ENCODE results near the gene ARHGAP11A.

ARHGAP11A gene

DNA sequence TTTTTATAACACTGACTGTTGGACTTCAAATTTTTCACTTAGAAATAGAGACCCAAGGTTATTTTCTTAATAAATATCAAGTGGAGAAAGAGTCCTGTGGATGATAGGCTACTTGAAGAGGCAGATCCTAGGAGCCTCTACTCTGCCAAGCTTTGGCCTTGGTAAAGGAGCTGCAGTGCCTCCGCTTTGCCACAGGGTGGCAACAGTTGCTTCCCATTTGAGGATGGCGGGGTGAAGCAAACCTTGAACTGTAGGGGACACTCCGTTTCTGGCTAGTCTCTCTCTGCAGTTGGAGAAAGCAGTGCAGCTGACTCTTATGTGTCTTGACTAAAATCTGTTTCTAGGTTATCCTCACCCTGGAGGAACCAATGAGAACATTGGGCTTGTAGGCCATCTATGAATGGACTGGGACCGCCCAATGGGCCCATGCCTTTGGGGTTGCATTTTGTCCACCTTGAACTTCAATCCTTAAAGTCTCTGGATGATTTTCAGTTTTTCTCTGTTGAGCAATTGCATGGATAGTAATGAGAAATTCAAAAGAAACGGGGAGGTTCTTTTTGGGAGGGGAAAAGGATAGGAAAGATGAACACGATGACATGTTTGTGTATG is 36.0 kb downstream of the ARHGAP11A start:
- Histone ChIP-seq H3K9ac (no peak overlapping the region), H3K9me3 (ENCODE audit: control insufficient read depth, low read length) (no peaks in the 10 kb centered on the region), H3K36me3 (ENCODE audit: control insufficient read depth, insufficient read depth, low read length) (no peaks in the 10 kb centered on the region), H3K4me1 (peaks cover 4% of the 10 kb centered on the region), H3K79me2 (no peaks in the 10 kb centered on the region), H3K4me3 (ENCODE audit: low read depth, low read length) (no peak overlapping the region), H3K4me2 (ENCODE audit: low read length) (no peak overlapping the region), H3K27ac (no peak overlapping the region), H3K27me3 (ENCODE audit: control insufficient read depth, insufficient read depth, low read length) (no peaks in the 10 kb centered on the region), H2AFZ (peak overlapping the region; percentile 5)
- TF ChIP-seq, protein P1, sequence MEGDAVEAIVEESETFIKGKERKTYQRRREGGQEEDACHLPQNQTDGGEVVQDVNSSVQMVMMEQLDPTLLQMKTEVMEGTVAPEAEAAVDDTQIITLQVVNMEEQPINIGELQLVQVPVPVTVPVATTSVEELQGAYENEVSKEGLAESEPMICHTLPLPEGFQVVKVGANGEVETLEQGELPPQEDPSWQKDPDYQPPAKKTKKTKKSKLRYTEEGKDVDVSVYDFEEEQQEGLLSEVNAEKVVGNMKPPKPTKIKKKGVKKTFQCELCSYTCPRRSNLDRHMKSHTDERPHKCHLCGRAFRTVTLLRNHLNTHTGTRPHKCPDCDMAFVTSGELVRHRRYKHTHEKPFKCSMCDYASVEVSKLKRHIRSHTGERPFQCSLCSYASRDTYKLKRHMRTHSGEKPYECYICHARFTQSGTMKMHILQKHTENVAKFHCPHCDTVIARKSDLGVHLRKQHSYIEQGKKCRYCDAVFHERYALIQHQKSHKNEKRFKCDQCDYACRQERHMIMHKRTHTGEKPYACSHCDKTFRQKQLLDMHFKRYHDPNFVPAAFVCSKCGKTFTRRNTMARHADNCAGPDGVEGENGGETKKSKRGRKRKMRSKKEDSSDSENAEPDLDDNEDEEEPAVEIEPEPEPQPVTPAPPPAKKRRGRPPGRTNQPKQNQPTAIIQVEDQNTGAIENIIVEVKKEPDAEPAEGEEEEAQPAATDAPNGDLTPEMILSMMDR (IDR thresholded peaks at IDR 0.05), result peak; percentile 81

DNA sequence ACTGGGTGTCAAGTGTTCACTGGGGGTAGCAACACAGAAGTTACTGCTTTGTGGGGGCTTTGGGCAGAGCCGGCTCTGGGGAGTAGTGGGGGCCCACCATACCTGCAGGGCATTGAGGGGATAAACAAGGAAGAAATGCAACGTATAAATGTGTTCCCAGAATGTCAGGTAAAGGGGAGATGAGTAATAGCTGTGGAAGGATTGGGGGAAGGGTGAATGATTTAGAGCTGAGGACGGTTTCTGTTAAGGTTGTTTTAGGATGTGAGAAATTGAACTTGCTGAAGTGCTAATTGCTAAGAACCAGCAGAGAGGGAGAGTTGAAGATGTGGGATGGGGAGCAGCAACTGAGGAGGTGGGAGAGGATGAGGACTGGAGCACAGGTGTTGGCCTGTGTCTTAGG is 36.9 kb downstream of the ARHGAP11A start:
- Histone ChIP-seq H3K4me2 (ENCODE audit: low read length) (no peak overlapping the region), H2AFZ (no peak overlapping the region), H3K9ac (no peak overlapping the region), H3K4me3 (ENCODE audit: low read depth, low read length) (no peak overlapping the region), H3K4me1 (peaks cover 4% of the 10 kb centered on the region), H3K27me3 (ENCODE audit: control insufficient read depth, insufficient read depth, low read length) (no peaks in the 10 kb centered on the region), H3K36me3 (ENCODE audit: control insufficient read depth, insufficient read depth, low read length) (no peaks in the 10 kb centered on the region), H3K79me2 (no peaks in the 10 kb centered on the region), H3K27ac (no peak overlapping the region), H3K9me3 (ENCODE audit: control insufficient read depth, low read length) (no peaks in the 10 kb centered on the region)
- TF ChIP-seq, protein P1 (IDR thresholded peaks at IDR 0.05), result no peak

DNA sequence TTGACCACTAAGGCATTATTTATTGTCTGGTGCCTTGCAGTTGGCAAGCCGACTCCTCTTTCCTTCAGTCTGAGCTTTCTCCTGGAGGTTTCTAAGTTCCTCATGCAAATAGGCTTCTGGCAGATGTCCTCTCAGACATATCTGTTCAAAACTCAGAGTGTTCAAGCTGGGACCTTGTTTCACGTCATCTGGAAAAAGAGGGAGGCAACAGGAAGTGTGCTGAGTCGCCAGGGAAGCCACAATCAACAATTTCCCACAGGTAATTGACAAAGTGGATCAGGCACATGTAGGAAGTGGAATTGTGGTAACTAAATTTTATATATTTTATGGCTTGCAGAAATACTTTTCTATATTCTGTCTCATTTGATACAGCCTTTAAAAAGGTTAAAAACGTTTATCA is 40.8 kb downstream of the ARHGAP11A start:
- TF ChIP-seq, protein P1 (IDR thresholded peaks at IDR 0.05), result no peak
- Histone ChIP-seq H3K4me3 (ENCODE audit: low read depth, low read length) (no peak overlapping the region), H3K4me1 (peaks cover 23% of the 10 kb centered on the region), H3K36me3 (ENCODE audit: control insufficient read depth, insufficient read depth, low read length) (no peaks in the 10 kb centered on the region), H3K9ac (no peak overlapping the region), H3K4me2 (ENCODE audit: low read length) (no peak overlapping the region), H2AFZ (no peak overlapping the region), H3K27ac (no peak overlapping the region), H3K79me2 (no peaks in the 10 kb centered on the region), H3K9me3 (ENCODE audit: control insufficient read depth, low read length) (no peaks in the 10 kb centered on the region), H3K27me3 (ENCODE audit: control insufficient read depth, insufficient read depth, low read length) (no peaks in the 10 kb centered on the region)

DNA sequence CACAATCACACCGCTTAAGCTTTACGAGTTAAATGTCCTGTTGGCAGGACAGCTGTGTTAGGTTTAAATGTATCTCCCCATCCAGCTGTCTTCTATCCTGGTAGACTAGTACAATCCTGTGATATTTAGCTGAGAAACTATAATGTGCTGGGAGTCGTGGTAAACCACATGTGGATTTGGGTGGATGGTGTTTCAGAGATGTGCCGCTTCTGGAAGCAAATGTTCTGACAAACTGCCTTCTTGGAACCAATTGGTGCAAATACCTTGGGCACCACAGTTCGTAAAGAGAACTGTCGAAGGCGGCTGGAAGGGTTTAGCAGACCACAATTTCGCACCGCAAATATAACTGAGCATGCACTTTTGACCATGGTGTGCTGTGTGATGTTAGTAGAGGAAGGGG is 41.2 kb downstream of the ARHGAP11A start:
- TF ChIP-seq, protein P1 (IDR thresholded peaks at IDR 0.05), result no peak

DNA sequence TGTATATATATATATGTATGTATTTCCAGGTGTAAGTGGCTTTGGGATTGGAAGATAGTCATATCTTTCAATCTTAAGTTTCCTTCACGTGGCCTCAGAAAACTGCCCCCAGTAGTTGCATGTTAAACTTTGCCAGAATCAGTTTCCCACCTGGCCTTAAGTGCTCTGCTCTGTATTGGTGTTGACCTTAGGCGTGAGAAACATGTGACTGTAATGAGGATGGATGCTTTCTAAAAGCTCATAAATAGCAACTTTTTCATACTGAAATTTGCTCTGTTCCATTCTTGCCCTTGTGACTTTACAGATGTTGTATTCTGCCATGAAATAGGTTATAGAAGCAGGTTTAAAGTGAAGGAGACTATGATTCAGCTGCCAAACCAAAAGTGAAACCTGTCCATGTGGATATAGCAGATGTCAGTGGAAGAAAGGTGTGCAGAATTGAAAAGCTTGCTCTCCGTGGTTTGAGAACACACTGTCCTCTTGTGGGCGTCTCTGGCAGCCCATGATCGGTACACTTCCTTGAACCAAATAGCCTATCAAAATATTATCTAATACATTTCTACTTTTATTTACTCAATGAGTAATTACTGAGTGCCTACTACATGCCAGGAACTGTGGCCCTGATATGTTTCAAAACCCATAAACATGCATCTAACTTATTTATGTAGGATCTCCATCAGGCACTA is 42.0 kb downstream of the ARHGAP11A start:
- no peaks in the 10 kb centered on the region for H3K36me3 ChIP-seq (ENCODE audit: control insufficient read depth, insufficient read depth, low read length)
- no peak overlapping the region for H3K4me3 ChIP-seq (ENCODE audit: low read depth, low read length)
- H2AFZ ChIP-seq, result no peak overlapping the region
- H3K27ac ChIP-seq, result no peak overlapping the region
- H3K9ac ChIP-seq, result no peak overlapping the region
- no peaks in the 10 kb centered on the region for H3K79me2 ChIP-seq
- no peaks in the 10 kb centered on the region for H3K27me3 ChIP-seq (ENCODE audit: control insufficient read depth, insufficient read depth, low read length)
- TF ChIP-seq, protein P1 (IDR thresholded peaks at IDR 0.05), result peak; percentile 25
- peaks cover 19% of the 10 kb centered on the region for H3K4me1 ChIP-seq
- H3K4me2 ChIP-seq (ENCODE audit: low read length), result no peak overlapping the region
- H3K9me3 ChIP-seq (ENCODE audit: control insufficient read depth, low read length), result no peaks in the 10 kb centered on the region

More for the DNA sequence above, 41.2 kb downstream of the ARHGAP11A start:
- H3K9me3 ChIP-seq (ENCODE audit: control insufficient read depth, low read length), result no peaks in the 10 kb centered on the region
- H3K4me3 ChIP-seq (ENCODE audit: low read depth, low read length), result no peak overlapping the region
- H3K27ac ChIP-seq, result no peak overlapping the region
- H3K36me3 ChIP-seq (ENCODE audit: control insufficient read depth, insufficient read depth, low read length), result no peaks in the 10 kb centered on the region
- H3K79me2 ChIP-seq, result no peaks in the 10 kb centered on the region
- H2AFZ ChIP-seq, result no peak overlapping the region
- H3K4me2 ChIP-seq (ENCODE audit: low read length), result no peak overlapping the region
- H3K27me3 ChIP-seq (ENCODE audit: control insufficient read depth, insufficient read depth, low read length), result no peaks in the 10 kb centered on the region
- H3K4me1 ChIP-seq, result peaks cover 22% of the 10 kb centered on the region
- no peak overlapping the region for H3K9ac ChIP-seq

Measured in parathyroid adenoma (tissue), 2 donors.